Gastrocnemius medialis (tissue), 4 donors: ENCODE data around the gene ZPBP2. TPM values are rescaled to one million over a fixed set of nuclear protein-coding genes. Genes with fewer than 3 reads are reported as not detected.

Experiments used
- ATAC-seq, 2 donors: fragments of 150-250 bp; one replicate each; pipeline ENCODE4 v1.9.1; 2016
- DNase-seq, 2 donors: peaks; one replicate each; pipeline ENCODE4 v3.0.0-alpha.2; 2019
- H3K27ac ChIP-seq, 4 donors: fragments of 200-600 bp; sonication (generic); 1 replicate in 1 of 4; 2 replicates in 3 of 4; pipeline ENCODE4 v1.5.1; 2016 to 2018; ENCODE audit warnings: mild to moderate bottlenecking in 2 of 4, moderate library complexity in 1 of 4
- H3K27me3 ChIP-seq, 3 donors: fragments of 200-600 bp; sonication (generic) in 2 of 3; 1 replicate in 1 of 3; 2 replicates in 2 of 3; pipeline versions ENCODE4 v1.5.1 to v1.6.0; 2016 to 2019; ENCODE audit warnings: mild to moderate bottlenecking in 1 of 3, moderate library complexity in 1 of 3
- H3K36me3 ChIP-seq, 2 donors: fragments of 200-600 bp; sonication (generic) in 1 of 2; one replicate each; pipeline ENCODE4 v1.5.1; 2017 to 2018
- H3K4me1 ChIP-seq, 2 donors: fragments of 200-600 bp; sonication (generic) in 1 of 2; one replicate each; pipeline ENCODE4 v1.5.1; 2016 to 2017; ENCODE audit warnings: mild to moderate bottlenecking in 2 of 2
- H3K4me3 ChIP-seq, 4 donors: fragments of 200-600 bp; sonication (generic) in 3 of 4; 1 replicate in 1 of 4; 2 replicates in 3 of 4; pipeline ENCODE4 v1.5.1; 2016 to 2019; ENCODE audit warnings: mild to moderate bottlenecking in 2 of 4
- H3K9me3 ChIP-seq, 3 donors: fragments of 200-600 bp; sonication (generic) in 2 of 3; 1 replicate in 1 of 3; 2 replicates in 2 of 3; pipeline ENCODE4 v1.5.1; 2016 to 2019
- POLR2A ChIP-seq, 2 donors: fragments of 450-650 bp; IDR thresholded peaks; one replicate each; pipeline ENCODE4 v1.6.1; 2017; ENCODE audit warnings: antibody characterized with exemption in 2 of 2, mild to moderate bottlenecking in 2 of 2, moderate library complexity in 2 of 2
- in situ Hi-C, 4 donors: fragments of 200-750 bp; cut with MboI; loops; one replicate each; pipeline versions ENCODE4 v1.15.0 to v1.8.0; 2017; ENCODE audit warnings: low sequenced_read_pairs in 4 of 4
- intact Hi-C: fragments of 100-400 bp; cut with DNase I; formaldehyde crosslinking; loops from one replicate; pipeline ENCODE4 v1.15.1; 2023; ENCODE audit warnings: low total_unique reads
- total RNA-seq, 4 donors: library from RNA; depleted of rRNA; stranded (reverse); fragments of >200 nt; gene quantifications; one replicate each; pipeline versions ENCODE4 v1.1.0 to v1.2.3, GENCODE V29; 2016
- TF ChIP-seq, protein P1 (sequence below), 5 experiments: fragments of 450-650 bp in 3 of 5; fragments of 200-600 bp in 2 of 5; sonication (generic) in 2 of 5; IDR thresholded peaks in 4 of 5; conservative IDR thresholded peaks in 1 of 5; 1 replicate in 4 of 5; 2 replicates in 1 of 5; pipeline ENCODE4 v1.5.1; 2016 to 2019; ENCODE audit warnings: antibody characterized with exemption in 5 of 5, mild to moderate bottlenecking in 3 of 5, moderate library complexity in 3 of 5

Gene ZPBP2
- total RNA-seq, 4 donors from 2014 or later: not detected

DNA sequence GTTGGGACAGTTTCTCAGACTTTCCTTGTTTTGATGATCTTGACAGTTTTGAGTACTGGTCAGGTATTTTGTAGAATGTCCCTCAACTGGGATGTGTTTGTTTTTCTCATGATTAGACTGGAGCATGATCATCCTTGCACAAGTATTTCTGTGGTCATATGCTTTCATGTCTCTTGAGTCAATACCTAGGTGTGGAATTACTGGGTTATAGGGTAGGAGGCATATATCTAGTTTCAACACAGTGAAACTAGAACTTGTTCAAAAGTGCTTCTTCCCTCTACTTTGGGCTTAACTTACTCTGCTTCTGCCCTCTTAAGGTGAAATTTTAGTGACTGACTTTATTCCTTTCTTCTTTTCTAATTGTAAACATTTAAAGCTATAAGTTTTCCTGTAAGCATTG is 34.0 kb upstream of the ZPBP2 start:
- no peak overlapping the region for H3K27ac ChIP-seq
- no peak overlapping the region for H3K4me3 ChIP-seq
- no peak for TF ChIP-seq POLR2A (IDR thresholded peaks at IDR 0.05)
- TF ChIP-seq, protein P1, sequence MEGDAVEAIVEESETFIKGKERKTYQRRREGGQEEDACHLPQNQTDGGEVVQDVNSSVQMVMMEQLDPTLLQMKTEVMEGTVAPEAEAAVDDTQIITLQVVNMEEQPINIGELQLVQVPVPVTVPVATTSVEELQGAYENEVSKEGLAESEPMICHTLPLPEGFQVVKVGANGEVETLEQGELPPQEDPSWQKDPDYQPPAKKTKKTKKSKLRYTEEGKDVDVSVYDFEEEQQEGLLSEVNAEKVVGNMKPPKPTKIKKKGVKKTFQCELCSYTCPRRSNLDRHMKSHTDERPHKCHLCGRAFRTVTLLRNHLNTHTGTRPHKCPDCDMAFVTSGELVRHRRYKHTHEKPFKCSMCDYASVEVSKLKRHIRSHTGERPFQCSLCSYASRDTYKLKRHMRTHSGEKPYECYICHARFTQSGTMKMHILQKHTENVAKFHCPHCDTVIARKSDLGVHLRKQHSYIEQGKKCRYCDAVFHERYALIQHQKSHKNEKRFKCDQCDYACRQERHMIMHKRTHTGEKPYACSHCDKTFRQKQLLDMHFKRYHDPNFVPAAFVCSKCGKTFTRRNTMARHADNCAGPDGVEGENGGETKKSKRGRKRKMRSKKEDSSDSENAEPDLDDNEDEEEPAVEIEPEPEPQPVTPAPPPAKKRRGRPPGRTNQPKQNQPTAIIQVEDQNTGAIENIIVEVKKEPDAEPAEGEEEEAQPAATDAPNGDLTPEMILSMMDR (IDR thresholded peaks at IDR 0.05 in 4 of 5, conservative IDR thresholded peaks at IDR 0.05 in 1 of 5): no peak
- in situ Hi-C loops: no loop called here
- ATAC-seq: no peak
- no peak for DNase-seq
- H3K9me3 ChIP-seq: peaks cover 0 to 3% (median 0%) of the 10 kb centered on the region in 3 donors
- H3K36me3 ChIP-seq: no peaks in the 10 kb centered on the region
- H3K27me3 ChIP-seq: no peaks in the 10 kb centered on the region
- intact Hi-C loops: no loop called here
- H3K4me1 ChIP-seq: no peaks in the 10 kb centered on the region

DNA sequence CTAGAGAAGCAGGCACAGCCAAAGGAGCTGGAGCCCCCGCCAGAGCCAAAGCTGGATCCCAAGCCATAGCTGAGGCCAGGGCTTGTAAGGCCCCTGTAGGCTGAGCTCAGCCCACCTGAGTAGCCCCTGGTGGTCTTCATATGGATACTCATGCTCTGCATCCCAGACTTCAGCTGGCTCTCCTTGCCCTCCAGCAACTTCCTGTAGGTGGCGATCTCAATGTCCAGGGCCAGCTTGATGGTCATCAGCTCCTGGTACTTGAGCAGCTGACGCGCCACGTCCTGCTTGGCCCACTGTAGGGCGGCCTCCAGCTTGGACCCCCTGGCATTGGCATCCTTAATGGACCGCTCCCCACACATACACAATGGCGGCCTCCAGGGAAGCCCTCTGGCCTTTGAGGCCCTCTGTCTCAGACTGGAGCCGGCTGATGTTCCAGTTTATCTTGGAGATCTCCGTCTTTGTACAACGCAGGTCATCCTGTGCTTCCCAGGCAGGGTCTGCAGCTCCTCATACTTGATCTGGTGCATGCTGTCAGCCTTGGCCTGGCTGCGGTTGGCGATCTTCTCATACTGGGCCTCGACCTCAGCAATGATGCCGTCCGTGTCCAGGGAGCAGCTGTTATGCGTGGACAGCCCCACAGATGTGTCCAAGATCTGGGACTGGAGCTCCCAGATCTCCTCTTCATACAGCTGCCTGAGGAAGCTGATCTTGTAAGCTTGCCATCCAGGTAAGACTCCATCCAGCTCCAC is 32.8 kb upstream of the ZPBP2 start:
- no peaks in the 10 kb centered on the region for H3K36me3 ChIP-seq
- no peaks in the 10 kb centered on the region for H3K4me1 ChIP-seq
- H3K4me3 ChIP-seq: no peak overlapping the region
- in situ Hi-C loops: no loop called here
- DNase-seq (no peak), ATAC-seq (no peak)
- no peak overlapping the region for H3K27ac ChIP-seq
- H3K9me3 ChIP-seq: peaks cover 0 to 3% (median 0%) of the 10 kb centered on the region in 3 donors
- TF ChIP-seq POLR2A (IDR thresholded peaks at IDR 0.05): no peak
- H3K27me3 ChIP-seq: no peaks in the 10 kb centered on the region
- intact Hi-C loops: no loop called here

DNA sequence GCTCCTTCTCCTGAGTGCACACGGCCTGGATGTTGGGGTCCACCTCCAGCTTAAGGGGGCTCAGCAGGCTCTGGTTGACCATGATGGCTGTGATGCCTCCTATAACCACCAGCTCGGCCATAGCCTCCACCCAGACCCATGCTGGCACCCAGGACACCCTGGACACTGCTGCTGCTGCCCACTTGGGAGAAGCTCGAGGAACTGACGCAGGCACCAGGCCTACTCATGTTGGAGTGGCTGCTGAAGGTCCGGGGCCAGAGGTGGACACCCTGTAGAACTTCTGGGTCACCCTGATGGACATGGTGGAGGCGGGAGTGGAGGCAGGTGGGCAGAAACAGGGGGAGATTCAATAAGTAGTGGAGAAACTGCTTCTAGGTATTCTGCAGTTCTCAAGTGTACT is 31.9 kb upstream of the ZPBP2 start:
- Histone ChIP-seq H3K4me3 (no peak overlapping the region), H3K27ac (no peak overlapping the region), H3K9me3 (peaks cover 0 to 3% (median 0%) of the 10 kb centered on the region in 3 donors), H3K36me3 (no peaks in the 10 kb centered on the region), H3K4me1 (no peaks in the 10 kb centered on the region), H3K27me3 (no peaks in the 10 kb centered on the region)
- DNase-seq (no peak), ATAC-seq (no peak)
- in situ Hi-C loops: no loop called here
- intact Hi-C loops: no loop called here
- no peak for TF ChIP-seq POLR2A (IDR thresholded peaks at IDR 0.05)
- TF ChIP-seq, protein P1 (IDR thresholded peaks at IDR 0.05 in 4 of 5, conservative IDR thresholded peaks at IDR 0.05 in 1 of 5): no peak

DNA sequence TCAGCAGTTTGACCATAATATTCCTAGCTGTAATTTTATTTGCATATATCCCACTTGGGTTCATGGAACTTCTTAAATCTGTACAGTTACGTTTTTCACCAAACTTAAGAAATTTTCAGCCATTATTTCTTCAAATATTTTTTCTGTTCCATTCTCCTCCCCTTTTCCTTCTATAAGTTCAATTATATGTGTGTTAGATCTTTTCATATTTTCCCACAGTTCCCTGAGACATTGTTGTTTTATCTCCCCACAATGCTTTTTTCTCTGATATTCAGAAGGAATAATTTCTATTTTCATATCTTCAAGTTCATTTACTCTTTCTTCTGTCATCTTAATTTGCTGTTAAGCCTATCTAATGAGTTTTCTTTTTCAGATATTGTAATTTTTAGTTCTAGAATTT is 29.9 kb upstream of the ZPBP2 start:
- DNase-seq (no peak), ATAC-seq (no peak)
- TF ChIP-seq POLR2A (IDR thresholded peaks at IDR 0.05): no peak
- TF ChIP-seq, protein P1 (IDR thresholded peaks at IDR 0.05 in 4 of 5, conservative IDR thresholded peaks at IDR 0.05 in 1 of 5): no peak

DNA sequence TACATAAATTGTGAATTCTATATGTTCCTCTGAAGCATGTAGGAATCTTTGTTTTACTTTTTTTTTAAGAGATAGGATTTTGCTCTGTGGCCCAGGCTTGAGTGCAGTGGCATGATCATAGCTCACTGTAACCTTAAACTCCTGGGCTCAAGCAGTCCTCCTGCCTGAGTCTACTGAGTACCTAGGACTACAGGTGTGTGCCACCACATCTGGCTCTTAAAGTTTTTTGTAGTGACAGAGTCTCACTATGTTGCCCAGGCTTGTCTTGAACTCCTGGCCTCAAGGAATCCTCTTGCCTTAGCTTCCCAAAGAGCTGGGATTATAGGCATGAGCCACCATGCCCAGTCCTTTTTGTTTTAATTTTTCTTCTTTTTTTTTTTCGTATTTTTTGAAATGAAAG is 29.2 kb upstream of the ZPBP2 start:
- H3K27me3 ChIP-seq: peaks cover 0 to 5% (median 0%) of the 10 kb centered on the region in 3 donors
- no peaks in the 10 kb centered on the region for H3K4me1 ChIP-seq
- H3K27ac ChIP-seq: no peak overlapping the region
- in situ Hi-C loops (no loop called here), intact Hi-C loops (no loop called here)
- TF ChIP-seq, protein P1 (IDR thresholded peaks at IDR 0.05 in 4 of 5, conservative IDR thresholded peaks at IDR 0.05 in 1 of 5): no peak
- no peak for TF ChIP-seq POLR2A (IDR thresholded peaks at IDR 0.05)
- DNase-seq (no peak), ATAC-seq (no peak)
- H3K4me3 ChIP-seq: no peak overlapping the region
- H3K36me3 ChIP-seq: no peaks in the 10 kb centered on the region
- peaks cover 0 to 3% (median 0%) of the 10 kb centered on the region in 3 donors for H3K9me3 ChIP-seq

More for the DNA sequence above, 29.9 kb upstream of the ZPBP2 start:
- intact Hi-C loops: no loop called here
- Histone ChIP-seq H3K4me1 (no peaks in the 10 kb centered on the region), H3K4me3 (no peak overlapping the region), H3K27ac (no peak overlapping the region), H3K9me3 (peaks cover 0 to 3% (median 0%) of the 10 kb centered on the region in 3 donors), H3K36me3 (no peaks in the 10 kb centered on the region), H3K27me3 (peaks cover 0 to under 1% (median 0%) of the 10 kb centered on the region in 3 donors)
- in situ Hi-C loops: no loop called here
